IMR-90 (cell line): ENCODE measurements around the gene ATMIN. TPM values are rescaled to one million over a fixed set of nuclear protein-coding genes. Genes with fewer than 3 reads are reported as not detected.

ENCODE experiments used
- ATAC-seq: fragments of 200-7000 bp; cut with Tn5 transposase; 2 replicates; pipeline ENCODE4 v1.9.1; 2020; ENCODE audit warnings: low read depth, mild to moderate bottlenecking, moderate library complexity
- BruUV-seq: library from RNA; stranded (reverse); fragments of 400-500 nt; replicated peaks from 2 replicates; lab custom pipeline; 2021; lab: Mats Ljungman, UMichigan
- CTCF ChIA-PET: fragments of 300-600 bp; formaldehyde crosslinking; extraction: SDS; loops from one replicate; lab custom pipeline; 2021; ENCODE audit warnings: antibody characterized with exemption; lab: Yijun Ruan, JAX
- POLR2A ChIA-PET: fragments of 300-600 bp; sonication (Branson Sonifier 250); formaldehyde crosslinking; loops from one replicate; lab custom pipeline; 2022; ENCODE audit warnings: antibody characterized with exemption; ENCODE audit not compliant: unreplicated experiment; lab: Charles Lee
- DNase-seq: peaks from one replicate; pipeline ENCODE4 v3.0.0; 2013
- H2AFZ ChIP-seq: replicated peaks from 2 replicates; pipeline ENCODE3; 2013; ENCODE audit warnings: low read length, mild to moderate bottlenecking; ENCODE audit not compliant: poor library complexity
- H2AK5ac ChIP-seq: 2 replicates; pipeline ENCODE4 v1.6.1; 2013; ENCODE audit warnings: low read depth, low read length, inconsistent platforms
- H2AK9ac ChIP-seq: replicated peaks from 2 replicates; pipeline ENCODE3; 2013; ENCODE audit warnings: mild to moderate bottlenecking, low read depth, low read length, moderate library complexity; ENCODE audit not compliant: poor library complexity
- H2BK120ac ChIP-seq: 2 replicates; pipeline ENCODE4 v1.6.1; 2013; ENCODE audit warnings: low read depth, low read length, inconsistent platforms
- H2BK15ac ChIP-seq: 3 replicates; pipeline ENCODE4 v1.6.1; 2013; ENCODE audit warnings: low read depth, low read length, inconsistent platforms
- H2BK20ac ChIP-seq: 2 replicates; pipeline ENCODE4 v1.6.1; 2013; ENCODE audit warnings: low read depth, mild to moderate bottlenecking, inconsistent platforms, low read length, moderate library complexity
- H2BK5ac ChIP-seq: 2 replicates; pipeline ENCODE4 v1.6.1; 2013; ENCODE audit warnings: mild to moderate bottlenecking, low read depth, low read length, inconsistent platforms; ENCODE audit not compliant: poor library complexity, severe bottlenecking
- H3K14ac ChIP-seq: replicated peaks from 2 replicates; pipeline ENCODE4 v1.6.1; 2013; ENCODE audit warnings: low read depth, low read length, inconsistent platforms
- H3K18ac ChIP-seq: 2 replicates; pipeline ENCODE4 v1.6.1; 2013; ENCODE audit warnings: low read depth, low read length, control low read depth
- H3K23ac ChIP-seq: 2 replicates; pipeline ENCODE4 v1.6.1; 2013; ENCODE audit warnings: low read depth, low read length, inconsistent platforms
- H3K27ac ChIP-seq: 2 replicates; pipeline ENCODE4 v1.5.1; 2013; ENCODE audit warnings: mild to moderate bottlenecking, control low read depth, low read length; ENCODE audit not compliant: insufficient read depth
- H3K27me3 ChIP-seq: 2 replicates; pipeline ENCODE4 v1.6.1; 2013; ENCODE audit warnings: low read length; ENCODE audit not compliant: control insufficient read depth, insufficient read depth
- H3K36me3 ChIP-seq: 2 replicates; pipeline ENCODE4 v1.6.1; 2013; ENCODE audit warnings: low read length, mixed read lengths; ENCODE audit not compliant: control insufficient read depth, insufficient read depth
- H3K4ac ChIP-seq: 2 replicates; pipeline ENCODE4 v1.6.1; 2013; ENCODE audit warnings: low read depth, low read length, inconsistent platforms
- H3K4me1 ChIP-seq: 2 replicates; pipeline ENCODE4 v1.6.1; 2013; ENCODE audit warnings: low read length, mixed read lengths; ENCODE audit not compliant: control insufficient read depth, insufficient read depth
- H3K4me2 ChIP-seq: 2 replicates; pipeline ENCODE4 v1.6.1; 2013; ENCODE audit warnings: low read depth, mild to moderate bottlenecking, control low read depth, low read length, moderate library complexity
- H3K4me3 ChIP-seq: 2 replicates; pipeline ENCODE4 v1.5.1; 2013; ENCODE audit warnings: low read depth, mild to moderate bottlenecking, control low read depth, low read length, moderate library complexity; ENCODE audit not compliant: insufficient read depth
- H3K56ac ChIP-seq: 2 replicates; pipeline ENCODE4 v1.6.1; 2013; ENCODE audit warnings: low read length, inconsistent platforms; ENCODE audit not compliant: insufficient read depth; ENCODE audit errors: extremely low read depth
- H3K79me1 ChIP-seq, 2 experiments: 2 replicates each; pipeline ENCODE4 v1.6.1; 2013; ENCODE audit warnings: low read length in 2 of 2, inconsistent platforms in 1 of 2, low read depth in 1 of 2
- H3K9ac ChIP-seq: 2 replicates; pipeline ENCODE4 v1.6.1; 2013; ENCODE audit warnings: low read depth, low read length, control low read depth
- H3K9me1 ChIP-seq: 2 replicates; pipeline ENCODE4 v1.6.1; 2013; ENCODE audit warnings: low read length, inconsistent platforms; ENCODE audit not compliant: insufficient read depth
- H3K9me3 ChIP-seq: 2 replicates; pipeline ENCODE4 v1.6.1; 2013; ENCODE audit warnings: low read length; ENCODE audit not compliant: control insufficient read depth, insufficient read depth
- H4K20me1 ChIP-seq: 2 replicates; pipeline ENCODE4 v1.6.1; 2013; ENCODE audit warnings: low read length, inconsistent platforms; ENCODE audit not compliant: insufficient read depth
- H4K5ac ChIP-seq: 2 replicates; pipeline ENCODE4 v1.6.1; 2013; ENCODE audit warnings: mild to moderate bottlenecking, low read depth, low read length, control low read depth
- H4K8ac ChIP-seq, 2 experiments: 2 replicates each; pipeline ENCODE4 v1.6.1; 2013; ENCODE audit warnings: low read depth in 2 of 2, low read length in 2 of 2, control low read depth in 1 of 2, inconsistent platforms in 1 of 2
- H4K91ac ChIP-seq: 2 replicates; pipeline ENCODE4 v1.6.1; 2013; ENCODE audit warnings: low read depth, low read length, inconsistent platforms; ENCODE audit not compliant: insufficient read depth
- CEBPB ChIP-seq: IDR thresholded peaks from 2 replicates; pipeline ENCODE4 v1.6.1; 2012; ENCODE audit warnings: low read depth, low read length, improper control_type of control experiment
- CHD1 ChIP-seq: IDR thresholded peaks from 2 replicates; pipeline ENCODE4 v1.6.1; 2012; ENCODE audit warnings: low read depth, low read length, improper control_type of control experiment
- CTCF ChIP-seq: conservative IDR thresholded peaks from 2 replicates; pipeline ENCODE4 v1.5.1; 2012; ENCODE audit warnings: mild to moderate bottlenecking, low read depth, low read length, improper control_type of control experiment
- MAZ ChIP-seq: IDR thresholded peaks from 2 replicates; pipeline ENCODE4 v1.6.1; 2012; ENCODE audit warnings: low read depth, mild to moderate bottlenecking, low read length, improper control_type of control experiment, moderate library complexity, borderline replicate concordance
- NFE2L2 ChIP-seq: fragments of 150-350 bp; IDR thresholded peaks from 2 replicates; pipeline ENCODE4 v1.6.1; 2016; ENCODE audit warnings: low read depth, mild to moderate bottlenecking, low read length
- POLR2A ChIP-seq: IDR thresholded peaks from 2 replicates; pipeline ENCODE4 v1.6.1; 2012; ENCODE audit warnings: mild to moderate bottlenecking, low read depth, low read length
- RAD21 ChIP-seq: IDR thresholded peaks from 2 replicates; pipeline ENCODE4 v1.6.1; 2012; ENCODE audit warnings: low read length, improper control_type of control experiment
- RCOR1 ChIP-seq: IDR thresholded peaks from 2 replicates; pipeline ENCODE4 v1.6.1; 2012; ENCODE audit warnings: mild to moderate bottlenecking, low read length, improper control_type of control experiment; ENCODE audit not compliant: insufficient replicate concordance
- RFX5 ChIP-seq: IDR thresholded peaks from 2 replicates; pipeline ENCODE4 v1.8.0; 2012; ENCODE audit warnings: low read depth, mild to moderate bottlenecking, low read length, moderate library complexity
- SMC3 ChIP-seq: fragments of 150-350 bp; IDR thresholded peaks from 2 replicates; pipeline ENCODE4 v1.6.1; 2016; ENCODE audit warnings: low read depth, mild to moderate bottlenecking, antibody characterized with exemption, low read length, moderate library complexity
- USF2 ChIP-seq: fragments of 150-350 bp; IDR thresholded peaks from 2 replicates; pipeline ENCODE4 v1.6.1; 2017; ENCODE audit warnings: mild to moderate bottlenecking, antibody characterized with exemption, low read length, low read depth
- WGBS, 2 experiments: methylation state at CpG; one replicate each; pipeline versions ENCODE4 v1.1.5 to v1.1.7; 2013; ENCODE audit warnings: missing lambda C conversion rate in 2 of 2; ENCODE audit not compliant: insufficient read length in 1 of 2; ENCODE audit errors: extremely low coverage in 2 of 2; 5-methylcytosine and 5-hydroxymethylcytosine counted together
- dilution Hi-C: fragments of 300-500 bp; cut with HindIII; formaldehyde crosslinking; loops from one replicate; pipeline ENCODE4 v1.14.3; 2018; ENCODE audit warnings: low sequenced_read_pairs; ENCODE audit not compliant: unreplicated experiment
- in situ Hi-C: fragments of 300-500 bp; cut with MboI; formaldehyde crosslinking; loops from 3 replicates; pipeline ENCODE4 v1.14.3; 2019; ENCODE audit warnings: low sequenced_read_pairs, inconsistent platforms, mixed read lengths
- intact Hi-C: fragments of 100-400 bp; cut with micrococcal nuclease; formaldehyde crosslinking; loops from 2 replicates; pipeline ENCODE4 v1.10.0; 2022
- polyA plus RNA-seq, 3 experiments: library from polyadenylated mRNA; depleted of rRNA; stranded (reverse); fragments of >200 nt; gene quantifications; 2 replicates each; pipeline ENCODE4 v1.2.3, GENCODE V29; 2012; ENCODE audit warnings: low replicate concordance in 1 of 3
- total RNA-seq: library from RNA; depleted of rRNA; stranded (reverse); fragments of >200 nt; gene quantifications from 2 replicates; pipeline ENCODE4 v1.2.3, GENCODE V29; 2012
- TF ChIP-seq, protein P1 (sequence below): fragments of 150-350 bp; IDR thresholded peaks from 2 replicates; pipeline ENCODE4 v1.6.1; 2016; ENCODE audit warnings: low read depth, mild to moderate bottlenecking, low read length, moderate library complexity, borderline replicate concordance

ATMIN gene
- total and polyA plus RNA-seq, 2 of the 4 experiments (the other 2 are of a cell fraction): 15.8 to 45.9 TPM

DNA sequence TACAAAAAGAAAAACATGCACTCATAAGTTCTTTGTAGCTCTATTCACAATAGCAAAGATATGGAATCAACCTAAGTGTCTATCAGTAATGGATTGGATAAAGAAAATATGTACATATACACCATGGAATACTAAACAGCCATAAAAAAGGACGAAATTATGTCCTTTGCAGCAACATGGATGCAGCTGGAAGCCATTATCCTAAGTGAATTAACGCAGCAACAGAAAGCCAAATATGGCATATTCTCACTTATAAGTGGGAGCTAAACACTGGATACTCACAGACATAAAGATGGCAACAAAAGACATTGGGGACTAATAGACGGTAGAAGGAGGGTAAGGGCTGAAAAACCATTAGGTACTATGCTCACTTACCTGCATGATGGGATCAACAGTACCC, 34.8 kb upstream of the ATMIN start:
- CTCF ChIA-PET: no interaction called here
- H2AK5ac ChIP-seq: no peak overlapping the region
- intact Hi-C loops: no loop called here

More for the DNA sequence above, 34.8 kb upstream of the ATMIN start:
- H2AK9ac ChIP-seq: no peak overlapping the region
- H4K91ac ChIP-seq: no peak overlapping the region
- H3K23ac ChIP-seq: no peak overlapping the region
- H3K27ac ChIP-seq: no peak overlapping the region
- H2BK5ac ChIP-seq: no peak overlapping the region
- H3K9me3 ChIP-seq: no peaks in the 10 kb centered on the region
- H3K4me3 ChIP-seq: no peak overlapping the region
- no peak overlapping the region for H3K18ac ChIP-seq
- peaks cover 2% of the 10 kb centered on the region; the same call in 1 of the 2 replicates for H3K9me1 ChIP-seq
- H3K56ac ChIP-seq: no peak overlapping the region
- H2BK120ac ChIP-seq: no peak overlapping the region
- DNase-seq (no peak), ATAC-seq (no peak)
- BruUV-seq: no TSS peak
- no peak overlapping the region for H2AFZ ChIP-seq
- H3K4me2 ChIP-seq: no peak overlapping the region
- no peak overlapping the region for H4K5ac ChIP-seq
- H4K20me1 ChIP-seq: peaks cover 8% of the 10 kb centered on the region; the same call in 1 of the 2 replicates
- in situ Hi-C loops (no loop called here), dilution Hi-C loops (no loop called here)
- no peak overlapping the region for H3K14ac ChIP-seq
- H4K8ac ChIP-seq: no peak overlapping the region
- no peaks in the 10 kb centered on the region for H3K27me3 ChIP-seq
- no peaks in the 10 kb centered on the region for H3K36me3 ChIP-seq
- H3K4ac ChIP-seq: no peak overlapping the region
- no peak overlapping the region for H2BK20ac ChIP-seq
- peaks cover 6% of the 10 kb centered on the region; the same call in 1 of the 2 replicates for H3K4me1 ChIP-seq
- TF ChIP-seq RFX5 (no peak), SMC3 (no peak), RAD21 (no peak), CHD1 (no peak), USF2 (no peak), MAZ (no peak), NFE2L2 (no peak), POLR2A (no peak), CTCF (no peak), RCOR1 (no peak), CEBPB (no peak)
- TF ChIP-seq, protein P1, sequence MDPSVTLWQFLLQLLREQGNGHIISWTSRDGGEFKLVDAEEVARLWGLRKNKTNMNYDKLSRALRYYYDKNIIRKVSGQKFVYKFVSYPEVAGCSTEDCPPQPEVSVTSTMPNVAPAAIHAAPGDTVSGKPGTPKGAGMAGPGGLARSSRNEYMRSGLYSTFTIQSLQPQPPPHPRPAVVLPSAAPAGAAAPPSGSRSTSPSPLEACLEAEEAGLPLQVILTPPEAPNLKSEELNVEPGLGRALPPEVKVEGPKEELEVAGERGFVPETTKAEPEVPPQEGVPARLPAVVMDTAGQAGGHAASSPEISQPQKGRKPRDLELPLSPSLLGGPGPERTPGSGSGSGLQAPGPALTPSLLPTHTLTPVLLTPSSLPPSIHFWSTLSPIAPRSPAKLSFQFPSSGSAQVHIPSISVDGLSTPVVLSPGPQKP: no peak
- no CpG with 5 or more reads among the region's 3 CpGs for WGBS, 2 experiments
- peaks cover 7 to 47% of the 10 kb centered on the region in 2 experiments; a peak in 3 of 4 replicates for H3K79me1 ChIP-seq
- no peak overlapping the region for H3K9ac ChIP-seq
- POLR2A ChIA-PET: no interaction called here
- no peak overlapping the region for H2BK15ac ChIP-seq
